Posterior cingulate gyrus (tissue), 11 donors: Measurements from ENCODE around the gene LRRFIP2.
"Not testable (repeated sequence)": the region's sequence is repeated elsewhere in the genome, so short reads cannot be mapped to it uniquely, and the experiment has no call there.

Source experiments
- DNase-seq, 10 donors: peaks; one replicate each; pipeline versions ENCODE4 v3.0.0 to v3.0.0-alpha.2; 2020 to 2021; ENCODE audit warnings: mixed read lengths in 3 of 10
- intact Hi-C: fragments of 100-400 bp; cut with DNase I; formaldehyde crosslinking; loops from one replicate; pipeline ENCODE4 v1.15.1; 2023

The LRRFIP2 gene

DNA sequence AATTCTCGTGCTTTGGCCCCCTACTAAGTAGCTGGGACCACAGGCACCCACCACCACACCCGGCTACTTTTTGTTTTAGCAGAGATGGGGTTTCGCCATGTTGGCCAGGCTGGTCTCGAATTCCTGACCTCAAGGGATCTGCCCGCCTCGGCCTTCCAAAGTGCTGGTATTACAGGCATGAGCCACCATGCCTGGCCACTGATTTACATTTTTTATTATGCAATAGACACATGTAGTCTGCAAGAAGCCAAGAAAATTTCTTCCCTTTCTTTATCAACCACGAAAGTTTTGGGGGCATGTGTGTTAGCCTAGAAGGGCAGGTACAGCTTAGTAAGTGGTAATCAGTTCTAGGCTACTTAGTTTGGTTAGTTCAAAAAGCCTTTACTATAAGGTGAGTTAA, 51.1 kb downstream of the LRRFIP2 start:
- no peak for DNase-seq
- intact Hi-C loops, result no loop called here

- intact Hi-C loops, result not testable (repeated sequence)
These were observed 52.3 kb downstream of the LRRFIP2 start for GRCh38 chr3:37122069-37122468.

DNA sequence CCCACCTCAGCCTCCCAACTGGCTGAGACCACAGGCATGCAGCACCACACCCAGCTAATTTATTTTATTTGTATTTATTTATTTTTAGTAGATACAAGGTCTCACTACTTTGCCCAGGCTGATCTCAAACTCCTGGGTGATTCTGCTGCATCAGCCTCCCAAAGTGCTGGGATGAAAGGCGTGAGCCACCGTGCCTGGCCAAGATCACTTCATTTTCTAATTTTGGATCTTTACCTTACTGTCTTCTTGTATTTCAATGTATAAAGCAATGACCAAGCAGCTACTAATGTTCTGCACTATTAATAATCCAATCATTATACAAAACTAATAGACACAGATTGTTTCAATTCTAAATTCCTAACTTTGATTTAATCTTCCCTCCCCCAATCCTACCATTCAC, 56.2 kb downstream of the LRRFIP2 start:
- intact Hi-C loops, result no loop called here
- DNase-seq, result no peak

More at GRCh38 chr3:37122069-37122468, 52.3 kb downstream of the LRRFIP2 start:
- DNase-seq, result not testable (repeated sequence)

GRCh38 chr3:37117548-37117947, 56.8 kb downstream of the LRRFIP2 start:
- intact Hi-C loops, result no loop called here
- no peak for DNase-seq

GRCh38 chr3:37116998-37117397, 57.4 kb downstream of the LRRFIP2 start:
- intact Hi-C loops, result no loop called here
- DNase-seq, result no peak

- DNase-seq, result no peak
- intact Hi-C loops, result no loop called here
These were observed 58.9 kb downstream of the LRRFIP2 start for GRCh38 chr3:37115446-37115845.

DNA sequence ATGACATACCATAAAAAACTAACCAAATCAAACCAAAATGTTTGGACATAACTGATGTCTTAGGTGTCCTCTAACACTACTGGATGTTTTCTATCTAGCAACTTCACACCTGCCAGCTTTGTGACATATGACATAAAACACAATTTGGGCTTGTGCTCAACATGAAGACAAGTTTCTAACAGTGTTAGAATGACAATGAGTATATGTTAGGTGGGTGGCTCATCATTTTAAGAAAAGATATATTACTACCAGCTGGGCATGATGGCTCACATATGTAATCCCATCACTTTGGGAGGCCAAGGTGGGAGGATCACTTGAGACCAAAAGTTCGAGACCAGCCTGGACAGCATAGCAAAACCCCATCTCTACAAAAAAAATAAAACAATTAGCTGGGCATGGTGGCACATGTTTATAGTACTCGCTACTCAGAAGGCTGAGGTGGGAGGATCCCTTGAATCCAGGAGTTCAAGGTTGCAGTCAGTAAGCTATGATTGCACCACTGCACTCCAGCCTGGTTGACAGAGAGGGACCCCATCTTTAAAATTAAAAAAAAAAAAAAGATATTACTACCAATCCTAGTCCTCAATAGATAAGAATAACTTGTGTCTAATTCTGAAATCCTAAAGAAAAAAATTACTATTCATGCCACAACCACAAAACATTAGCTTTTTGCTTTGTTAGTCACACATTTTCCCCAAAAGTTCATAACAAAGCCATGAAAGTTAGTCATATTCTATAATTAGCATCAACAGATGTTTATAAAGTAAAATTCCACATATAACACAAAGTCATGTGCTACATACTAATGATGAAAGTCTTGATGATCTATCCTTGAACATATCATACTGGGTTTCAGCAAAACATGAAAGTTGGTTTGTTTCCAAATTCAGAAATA, 59.9 kb downstream of the LRRFIP2 start:
- DNase-seq, result no peak
- intact Hi-C loops, result no loop called here

DNA sequence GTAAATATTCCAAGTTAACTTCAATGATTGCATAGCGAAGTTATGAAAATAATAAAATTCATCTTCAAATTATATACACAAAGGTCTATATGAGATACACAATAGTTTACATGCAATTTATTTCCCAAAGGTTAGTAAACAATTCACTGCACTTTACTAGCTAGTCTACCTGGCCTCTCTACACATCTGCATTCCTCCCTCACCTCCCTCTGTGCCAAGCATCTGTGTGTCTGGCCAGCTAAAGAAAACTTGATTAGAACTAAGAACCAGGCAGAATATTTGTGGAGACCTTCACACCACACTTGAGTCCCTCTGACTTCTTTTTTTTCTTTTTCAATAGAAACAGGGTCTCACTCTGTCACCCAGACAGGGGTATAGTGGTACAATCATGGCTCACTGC, 61.4 kb downstream of the LRRFIP2 start:
- DNase-seq, result no peak
- intact Hi-C loops, result no loop called here

DNA sequence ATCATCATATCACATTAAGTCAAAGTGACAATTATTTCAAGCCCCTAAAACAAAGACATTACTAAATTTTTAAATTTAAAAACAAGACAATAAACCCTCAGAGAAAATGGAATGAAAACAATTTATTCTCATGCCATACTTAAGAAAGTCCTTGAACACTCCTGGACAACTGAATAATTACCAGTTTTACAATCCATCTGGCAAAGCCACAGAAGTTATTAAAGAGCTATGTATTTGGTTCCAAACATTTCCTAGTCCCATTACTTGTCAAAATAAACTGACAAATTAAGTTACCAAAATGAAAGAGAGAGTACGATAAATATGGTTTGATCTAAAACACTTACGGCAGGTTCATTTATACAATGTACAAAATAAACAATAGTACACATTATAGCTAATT, 63.2 kb downstream of the LRRFIP2 start:
- no peak for DNase-seq
- intact Hi-C loops, result no loop called here

DNA sequence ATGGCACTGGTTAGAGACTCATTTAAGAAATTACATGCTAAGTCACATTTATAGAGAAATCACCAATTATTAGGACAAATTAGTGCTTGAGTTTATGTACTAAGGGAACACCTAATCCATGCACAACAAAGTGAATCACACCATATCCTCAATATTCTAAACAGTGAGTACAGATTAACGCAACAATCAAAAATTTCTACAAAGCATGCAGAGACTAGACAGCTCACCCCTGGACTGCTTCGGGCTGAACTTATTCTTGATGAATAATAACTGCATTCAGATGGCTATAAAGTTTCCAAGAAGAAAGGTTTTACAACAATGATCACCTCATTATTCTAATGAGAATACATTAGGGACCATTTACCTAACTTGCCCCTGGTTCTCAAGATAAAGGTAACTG, 66.5 kb downstream of the LRRFIP2 start:
- no peak for DNase-seq
- intact Hi-C loops, result no loop called here

GRCh38 chr3:37103103-37103808, 71.1 kb downstream of the LRRFIP2 start:
- intact Hi-C loops, result no loop called here

DNA sequence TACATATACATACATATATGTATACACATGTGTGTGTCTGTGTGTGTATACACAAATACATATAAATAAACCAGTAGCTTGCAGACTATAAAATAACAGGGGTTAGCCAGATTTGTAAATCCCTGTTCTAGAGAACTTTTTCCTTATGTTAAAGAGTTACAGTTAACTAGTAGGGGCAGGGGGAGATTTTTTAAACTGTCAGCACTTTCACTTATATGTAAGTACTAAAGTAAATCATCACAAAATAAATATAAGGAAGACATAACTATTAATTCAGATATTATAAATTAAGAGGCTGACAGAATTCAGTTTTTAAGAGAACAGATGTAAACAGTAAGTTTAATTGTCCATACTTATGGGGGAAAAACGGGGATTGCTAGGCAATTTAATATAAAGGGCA, 74.0 kb downstream of the LRRFIP2 start:
- intact Hi-C loops, result no loop called here
- DNase-seq, result no peak

More at GRCh38 chr3:37103103-37103808, 71.1 kb downstream of the LRRFIP2 start:
- DNase-seq, result no peak

DNA sequence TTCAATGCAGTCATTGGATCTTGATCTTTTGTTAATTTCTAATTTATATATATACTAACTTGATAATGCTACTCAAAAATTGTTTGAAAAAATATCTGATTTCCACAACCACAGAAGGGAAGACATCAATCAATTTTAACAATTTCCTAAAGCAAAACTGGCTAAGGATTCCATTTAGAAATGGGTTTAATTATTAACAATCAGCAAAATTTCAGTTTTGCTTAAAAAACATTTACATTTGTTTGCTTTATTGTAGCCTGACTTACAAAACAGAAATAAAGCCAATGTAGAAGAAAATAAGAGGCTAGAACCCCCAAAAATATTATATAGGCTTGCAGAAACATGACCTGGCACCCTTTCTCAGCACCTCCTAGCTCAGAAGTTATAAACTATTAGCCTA, 74.9 kb downstream of the LRRFIP2 start:
- intact Hi-C loops, result no loop called here
- no peak for DNase-seq

- intact Hi-C loops, result no loop called here
- DNase-seq, result no peak
These were observed 75.5 kb downstream of the LRRFIP2 start for GRCh38 chr3:37098884-37099283.

DNA sequence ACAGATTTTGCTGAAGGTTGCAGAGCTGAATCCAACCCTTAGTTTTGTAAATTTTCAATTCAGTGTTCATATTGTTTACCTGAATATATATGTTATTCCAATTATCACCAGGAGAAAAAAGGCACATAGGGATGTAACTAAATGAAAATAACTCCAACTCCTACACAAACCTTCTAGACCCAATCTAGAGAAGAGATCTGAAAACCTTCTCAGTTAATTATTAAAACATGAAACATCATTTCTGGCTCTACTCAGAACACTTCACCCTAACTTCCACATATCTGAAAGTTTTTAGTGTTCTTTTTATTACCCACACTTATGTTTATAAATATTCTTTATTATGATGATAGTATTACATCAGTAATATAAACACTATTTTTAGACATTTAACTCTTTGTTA, 76.6 kb downstream of the LRRFIP2 start:
- intact Hi-C loops, result no loop called here
- no peak for DNase-seq

- intact Hi-C loops, result no loop called here
- no peak for DNase-seq
These were observed 77.4 kb downstream of the LRRFIP2 start for GRCh38 chr3:37096975-37097374.

DNA sequence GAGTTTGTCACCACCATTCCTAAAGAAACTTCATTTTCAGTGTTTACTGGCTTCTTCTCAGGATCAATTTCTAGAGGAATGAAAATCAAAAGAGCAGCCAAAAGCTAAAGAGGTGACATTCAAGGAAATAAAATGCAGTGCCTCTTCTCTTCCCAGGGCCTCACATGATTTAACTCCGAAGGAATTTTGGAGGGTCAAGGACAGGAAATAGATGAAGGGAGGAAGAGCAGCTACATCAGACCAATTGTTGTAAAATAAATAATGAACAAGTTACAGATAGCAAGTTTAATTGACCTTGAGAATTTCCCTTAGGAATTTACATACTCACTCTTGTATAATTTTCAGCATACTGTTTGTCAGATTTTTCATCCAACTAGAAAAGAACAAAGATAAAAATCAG, 78.1 kb downstream of the LRRFIP2 start:
- intact Hi-C loops, result no loop called here
- DNase-seq, result no peak

DNA sequence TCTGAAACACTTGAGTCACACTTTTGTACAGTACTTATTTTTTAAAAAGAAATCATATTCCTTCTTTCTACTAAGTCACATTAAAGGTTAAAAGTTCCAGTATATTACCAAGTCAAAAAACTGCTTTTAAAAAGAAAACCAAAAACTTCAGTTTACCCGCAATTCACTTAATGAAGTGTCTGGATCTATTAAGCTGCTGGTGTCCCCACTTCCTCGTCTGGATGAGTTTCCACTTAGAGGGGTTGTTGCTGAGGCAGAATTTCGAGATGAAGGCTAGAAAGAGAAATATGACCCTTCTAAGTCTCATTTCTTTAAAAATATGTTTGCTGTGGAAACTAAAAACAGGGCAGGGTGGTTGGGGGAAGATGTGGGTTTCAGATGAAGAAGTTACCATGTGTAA, 79.7 kb downstream of the LRRFIP2 start:
- intact Hi-C loops, result no loop called here
- DNase-seq, result no peak

DNA sequence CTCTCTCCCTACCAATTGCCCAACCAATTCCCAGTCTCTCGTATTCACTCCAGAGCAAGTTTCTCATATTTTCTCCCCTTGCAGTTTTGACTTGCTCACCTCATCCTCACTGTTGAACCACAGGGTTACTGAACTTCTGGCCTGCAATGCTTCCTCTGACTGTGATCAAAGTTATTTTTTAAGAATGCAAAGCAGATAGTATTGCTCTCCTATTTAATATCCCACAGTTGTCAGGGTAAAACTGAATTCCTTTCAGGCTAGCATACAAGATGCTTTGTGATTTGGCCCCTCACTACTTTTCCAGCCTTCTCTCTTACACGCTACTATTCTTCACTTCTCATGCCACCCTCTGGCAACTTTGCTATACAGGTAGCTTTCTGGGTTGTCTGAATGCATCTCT, 80.9 kb downstream of the LRRFIP2 start:
- intact Hi-C loops, result no loop called here
- DNase-seq, result no peak

- DNase-seq, result no peak
- intact Hi-C loops, result no loop called here
These were observed 81.9 kb downstream of the LRRFIP2 start for GRCh38 chr3:37092484-37092883.

DNA sequence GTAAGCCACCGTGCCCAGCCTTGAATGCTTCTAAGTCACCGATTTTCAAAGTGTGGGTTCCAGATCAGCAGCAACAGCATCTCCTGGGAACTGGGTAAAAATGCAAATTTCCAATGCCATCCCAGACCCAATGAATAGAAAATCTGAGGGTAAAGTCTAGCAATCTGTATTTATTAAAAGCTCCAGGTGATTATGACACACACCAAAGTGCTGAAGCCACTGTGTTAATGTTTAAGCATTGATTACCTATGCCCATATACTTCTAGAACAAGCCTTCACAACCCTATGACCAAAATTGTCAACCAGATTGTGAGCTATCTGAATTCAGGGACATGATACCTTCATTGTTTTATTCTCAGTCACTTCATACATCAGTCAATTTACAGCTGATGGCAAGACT, 86.5 kb downstream of the LRRFIP2 start:
- intact Hi-C loops, result no loop called here
- DNase-seq, result no peak

DNA sequence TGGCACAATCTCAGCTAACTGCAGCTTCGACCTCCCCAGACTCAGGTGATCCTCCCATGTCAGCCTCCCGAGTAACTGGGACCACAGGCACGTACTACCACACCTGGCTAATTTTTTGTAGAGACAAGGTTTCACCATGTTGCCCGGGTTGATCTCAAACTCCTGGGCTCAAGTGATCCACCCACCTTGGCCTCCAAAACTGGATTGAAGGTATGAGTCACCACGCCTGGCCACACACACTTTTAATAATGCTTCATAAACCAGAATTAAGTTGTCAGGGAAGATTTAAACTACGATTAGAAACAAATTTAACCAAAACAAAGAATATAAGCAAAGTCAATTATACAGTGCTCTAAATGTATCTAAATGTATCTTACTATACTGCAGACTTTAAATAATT, 87.5 kb downstream of the LRRFIP2 start:
- intact Hi-C loops, result no loop called here
- DNase-seq, result no peak
